C4-2B (cell line): Measurements from ENCODE around the gene IGSF22.

ENCODE experiments used
- CTCF ChIP-seq: fragments of 450-650 bp; conservative IDR thresholded peaks from 2 replicates; pipeline ENCODE4 v1.5.1; 2017; ENCODE audit warnings: mild to moderate bottlenecking
- ZFX ChIP-seq: fragments of 450-650 bp; IDR thresholded peaks from 2 replicates; pipeline ENCODE4 v1.6.1; 2017

GRCh38 chr11:18765554-18765953 lies 39.6 kb upstream of the IGSF22 start:
- TF ChIP-seq CTCF (no peak), ZFX (no peak)
